Cardiac muscle cell (in vitro differentiated cells and primary cell): ENCODE measurements around the gene PBXIP1. TPM values are rescaled to one million over a fixed set of nuclear protein-coding genes. Genes with fewer than 3 reads are reported as not detected.

ENCODE experiments used
- DNase-seq, 2 donors: peaks; one replicate each; pipeline versions ENCODE4 v3.0.0 to v3.0.0-alpha.2; 2010 to 2017; ENCODE audit warnings: low read depth in 1 of 2, low spot score in 1 of 2
- H3K27ac ChIP-seq: fragments of 200-600 bp; sonication (generic); 2 replicates; pipeline ENCODE4 v1.5.1; 2016
- H3K27me3 ChIP-seq: fragments of 200-600 bp; sonication (generic); 2 replicates; pipeline ENCODE4 v1.6.0; 2016; ENCODE audit warnings: control low read depth
- H3K36me3 ChIP-seq: fragments of 200-600 bp; sonication (generic); 2 replicates; pipeline ENCODE4 v1.5.1; 2016; ENCODE audit warnings: control low read depth
- H3K4me1 ChIP-seq: fragments of 200-600 bp; sonication (generic); 2 replicates; pipeline ENCODE4 v1.8.1; 2017; ENCODE audit warnings: low read depth, mild to moderate bottlenecking, mixed run types
- H3K4me3 ChIP-seq: fragments of 200-600 bp; sonication (generic); 2 replicates; pipeline ENCODE4 v1.5.1; 2016; ENCODE audit warnings: mild to moderate bottlenecking
- H3K9me3 ChIP-seq: fragments of 200-600 bp; sonication (generic); 2 replicates; pipeline ENCODE4 v1.5.1; 2017; ENCODE audit warnings: low read depth, mild to moderate bottlenecking, control low read depth
- CTCF ChIP-seq: IDR thresholded peaks from 2 replicates; pipeline ENCODE4 v1.5.1; 2012; ENCODE audit warnings: low read depth, mild to moderate bottlenecking, low read length
- polyA plus RNA-seq: library from polyadenylated mRNA; unstranded; fragments of >200 nt; fragmentation: Nextera tagmentation; extraction: Ambion mirVana; gene quantifications from 2 replicates; pipeline ENCODE4 v1.2.1, GENCODE V29; 2016
- total RNA-seq: library from RNA; depleted of rRNA; stranded (reverse); fragments of >200 nt; gene quantifications from 2 replicates; pipeline ENCODE4 v1.2.3, GENCODE V29; 2016

PBXIP1 gene
- total and polyA plus RNA-seq, 2 experiments from 2014 or later: 108 to 161 TPM

GRCh38 chr1:154940651-154941194 is 15.2 kb downstream of the PBXIP1 start:
- TF ChIP-seq CTCF: no peak
- Histone ChIP-seq H3K27ac (peak overlapping the region; percentile 8), H3K27me3 (no peaks in the 10 kb centered on the region), H3K9me3 (no peaks in the 10 kb centered on the region), H3K4me3 (no peak overlapping the region), H3K36me3 (no peaks in the 10 kb centered on the region), H3K4me1 (peaks cover 25% of the 10 kb centered on the region)
- DNase-seq: no peak

- Histone ChIP-seq H3K27ac (no peak overlapping the region), H3K9me3 (no peaks in the 10 kb centered on the region), H3K4me3 (no peak overlapping the region), H3K27me3 (no peaks in the 10 kb centered on the region), H3K36me3 (no peaks in the 10 kb centered on the region), H3K4me1 (peaks cover 25% of the 10 kb centered on the region)
- no peak for DNase-seq
- TF ChIP-seq CTCF: no peak
Measured at GRCh38 chr1:154940213-154940560, 15.7 kb downstream of the PBXIP1 start.

GRCh38 chr1:154938604-154939399 is 17.1 kb downstream of the PBXIP1 start:
- H3K36me3 ChIP-seq: no peaks in the 10 kb centered on the region
- no peak for TF ChIP-seq CTCF
- H3K27me3 ChIP-seq: no peaks in the 10 kb centered on the region
- no peak overlapping the region for H3K4me3 ChIP-seq
- peaks cover 16% of the 10 kb centered on the region for H3K4me1 ChIP-seq
- no peaks in the 10 kb centered on the region for H3K9me3 ChIP-seq
- no peak for DNase-seq
- H3K27ac ChIP-seq: peak overlapping the region; percentile 99

GRCh38 chr1:154937988-154938386 is 17.9 kb downstream of the PBXIP1 start:
- peak overlapping the region; percentile 44 for H3K4me3 ChIP-seq
- peak overlapping the region; percentile 99 for H3K27ac ChIP-seq

More at GRCh38 chr1:154937988-154938386, 17.9 kb downstream of the PBXIP1 start:
- Histone ChIP-seq H3K4me1 (peaks cover 16% of the 10 kb centered on the region), H3K27me3 (no peaks in the 10 kb centered on the region), H3K9me3 (no peaks in the 10 kb centered on the region), H3K36me3 (no peaks in the 10 kb centered on the region)
- TF ChIP-seq CTCF: no peak
- no peak for DNase-seq
